ENCODE results near the gene PLCH1. TPM values are rescaled to one million over a fixed set of nuclear protein-coding genes. Genes with fewer than 3 reads are reported as not detected.

The PLCH1 gene
- total RNA-seq, 1 donor from 2014 or later = 1.3 TPM

- Mint-ChIP-seq H3K9me3 (no peaks in the 10 kb centered on the region), H3K4me1 (peaks cover 5% of the 10 kb centered on the region), H3K27me3 (ENCODE audit: low read depth) (no peaks in the 10 kb centered on the region), H3K36me3 (no peaks in the 10 kb centered on the region), H3K27ac (no peak overlapping the region), H3K4me3 (no peak overlapping the region)
- TF ChIP-seq CTCF (IDR thresholded peaks at IDR 0.05; ENCODE audit: unreplicated experiment) = no peak
- no peak for DNase-seq (ENCODE audit: low spot score in 2 of 2, unreplicated experiment in 2 of 2)
Observed at GRCh38 chr3:155327871-155328270, 417.0 kb downstream of the PLCH1 start.

GRCh38 chr3:155327430-155327829 is 417.4 kb downstream of the PLCH1 start:
- no peak overlapping the region for H3K27ac Mint-ChIP-seq
- peaks cover 5% of the 10 kb centered on the region for H3K4me1 Mint-ChIP-seq
- H3K36me3 Mint-ChIP-seq = no peaks in the 10 kb centered on the region
- H3K4me3 Mint-ChIP-seq = no peak overlapping the region
- TF ChIP-seq CTCF (IDR thresholded peaks at IDR 0.05; ENCODE audit: unreplicated experiment) = no peak
- DNase-seq (ENCODE audit: low spot score in 2 of 2, unreplicated experiment in 2 of 2) = no peak
- H3K27me3 Mint-ChIP-seq (ENCODE audit: low read depth) = no peaks in the 10 kb centered on the region
- no peaks in the 10 kb centered on the region for H3K9me3 Mint-ChIP-seq

DNA sequence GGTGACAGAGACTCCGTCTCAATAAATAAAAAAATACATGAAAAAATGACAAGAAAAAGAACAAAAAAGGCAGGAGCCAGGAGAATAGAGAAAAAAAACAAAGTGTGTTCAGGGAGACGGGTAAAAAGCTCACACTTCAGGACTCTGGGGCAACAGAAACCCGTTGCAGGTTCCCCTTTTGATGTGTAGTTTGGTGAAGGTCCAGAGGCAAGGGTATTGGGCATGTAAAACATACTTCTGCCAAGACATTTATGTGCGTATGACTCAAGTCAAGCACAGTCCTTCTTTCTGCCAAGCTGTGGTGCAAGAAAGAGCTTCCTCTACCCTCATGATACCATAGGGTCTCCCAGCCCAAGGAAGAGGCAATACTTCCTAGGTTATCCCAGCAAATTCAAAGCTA is 418.0 kb downstream of the PLCH1 start:
- no peak for TF ChIP-seq CTCF (IDR thresholded peaks at IDR 0.05; ENCODE audit: unreplicated experiment)
- H3K27ac Mint-ChIP-seq = no peak overlapping the region
- H3K9me3 Mint-ChIP-seq = no peaks in the 10 kb centered on the region
- no peak overlapping the region for H3K4me3 Mint-ChIP-seq
- no peak for DNase-seq (ENCODE audit: low spot score in 2 of 2, unreplicated experiment in 2 of 2)
- peaks cover 10% of the 10 kb centered on the region for H3K4me1 Mint-ChIP-seq
- H3K36me3 Mint-ChIP-seq = no peaks in the 10 kb centered on the region
- H3K27me3 Mint-ChIP-seq (ENCODE audit: low read depth) = no peaks in the 10 kb centered on the region

DNA sequence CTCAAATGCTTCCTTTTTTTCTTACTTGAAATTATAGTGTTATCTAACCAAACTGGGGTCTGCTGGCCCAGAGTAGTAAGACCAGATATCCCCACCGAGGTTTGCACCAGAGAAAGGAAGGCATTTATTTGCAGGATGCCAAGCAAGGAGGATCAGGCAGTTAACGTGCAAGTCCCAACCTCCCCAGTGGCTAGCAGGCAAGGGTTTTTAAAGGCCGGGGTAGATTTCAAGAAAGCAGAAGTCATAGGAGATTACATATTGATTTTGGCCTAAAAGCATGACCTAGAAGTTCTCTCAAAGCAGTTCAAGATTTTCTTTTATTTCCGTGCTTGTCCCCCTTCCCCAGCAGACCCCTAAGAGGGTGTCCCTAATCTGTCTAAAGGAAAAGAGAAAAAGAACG is 418.6 kb downstream of the PLCH1 start:
- no peak for TF ChIP-seq CTCF (IDR thresholded peaks at IDR 0.05; ENCODE audit: unreplicated experiment)
- H3K4me3 Mint-ChIP-seq = no peak overlapping the region
- no peaks in the 10 kb centered on the region for H3K27me3 Mint-ChIP-seq (ENCODE audit: low read depth)
- no peaks in the 10 kb centered on the region for H3K9me3 Mint-ChIP-seq
- no peak overlapping the region for H3K27ac Mint-ChIP-seq
- no peak for DNase-seq (ENCODE audit: low spot score in 2 of 2, unreplicated experiment in 2 of 2)
- H3K4me1 Mint-ChIP-seq = peaks cover 13% of the 10 kb centered on the region
- H3K36me3 Mint-ChIP-seq = no peaks in the 10 kb centered on the region

Other genes with a start within 250 kb of the PLCH1 start
- 5.8 to 6.5 TPM (median 6.2 TPM) in 3 replicates for gene C3orf33, start 61.2 kb upstream of the PLCH1 start, total RNA-seq
- 22.3 to 23.8 TPM (median 22.8 TPM) in 3 replicates for gene SLC33A1, start 109.4 kb upstream of the PLCH1 start, total RNA-seq
- 69.3 to 72.6 TPM (median 69.6 TPM) in 3 replicates for gene GMPS, start 125.6 kb upstream of the PLCH1 start, total RNA-seq

All from mesothelial cell of epicardium (in vitro differentiated cells).